T-cell (primary cell): Measurements from ENCODE around the gene PLEKHN1. TPM values are rescaled to one million over a fixed set of nuclear protein-coding genes. Genes with fewer than 3 reads are reported as not detected.

Source experiments
- ATAC-seq, 4 experiments: fragments of 200-7000 bp in 3 of 4; fragments of 150-1000 bp in 1 of 4; cut with Tn5 transposase; replicated peaks in 1 of 4; 1 replicate in 3 of 4; 2 replicates in 1 of 4; pipeline ENCODE4 v1.10.0; 2021; ENCODE audit warnings: moderate library complexity in 3 of 4, mild to moderate bottlenecking in 2 of 4, moderate number of reproducible peaks in 1 of 4
- CTCF ChIA-PET, 2 donors: fragments of 300-600 bp; sonication (Branson Sonifier 250); formaldehyde crosslinking; loops; one replicate each; lab custom pipeline; 2022; ENCODE audit warnings: antibody characterized with exemption in 2 of 2; lab: Charles Lee
- POLR2A ChIA-PET, 2 donors: fragments of 300-600 bp; sonication (Branson Sonifier 250); formaldehyde crosslinking; loops; one replicate each; lab custom pipeline; 2022; ENCODE audit warnings: antibody characterized with exemption in 2 of 2; lab: Charles Lee
- DNase-seq, 35 experiments: peaks; one replicate each; pipeline versions ENCODE4 v3.0.0 to v3.0.0-alpha.2; 2013 to 2023
- H3K27ac ChIP-seq: one replicate; pipeline ENCODE4 v1.5.1; 2013; ENCODE audit warnings: low read length
- H3K27me3 ChIP-seq, 2 experiments: replicated peaks in 1 of 2; 1 replicate in 1 of 2; 2 replicates in 1 of 2; pipeline versions ENCODE4 v1.6.1 to v1.7.0; 2013; ENCODE audit warnings: low read length in 1 of 2, mixed read lengths in 1 of 2; ENCODE audit not compliant: control insufficient read depth in 2 of 2, insufficient read depth in 2 of 2; ENCODE audit errors: extremely low read depth in 1 of 2
- H3K36me3 ChIP-seq, 2 donors: 1 replicate in 1 of 2; 2 replicates in 1 of 2; pipeline versions ENCODE4 v1.6.1 to v1.7.0; 2013; ENCODE audit warnings: low read length in 1 of 2; ENCODE audit not compliant: control insufficient read depth in 2 of 2, insufficient read depth in 1 of 2; ENCODE audit errors: extremely low read depth in 1 of 2
- H3K4me1 ChIP-seq, 2 experiments: 1 replicate in 1 of 2; 2 replicates in 1 of 2; pipeline versions ENCODE4 v1.6.1 to v1.7.0; 2013; ENCODE audit warnings: low read length in 2 of 2, mixed read lengths in 1 of 2; ENCODE audit not compliant: insufficient read depth in 2 of 2, control insufficient read depth in 1 of 2; ENCODE audit errors: extremely low read depth in 1 of 2
- H3K4me3 ChIP-seq, 2 donors: 1 replicate in 1 of 2; 2 replicates in 1 of 2; pipeline versions ENCODE4 v1.5.1 to v1.7.0; 2013; ENCODE audit warnings: mild to moderate bottlenecking in 2 of 2, low read length in 1 of 2, moderate library complexity in 1 of 2; ENCODE audit not compliant: control insufficient read depth in 1 of 2; ENCODE audit errors: extremely low read depth in 1 of 2
- H3K9me3 ChIP-seq: 2 replicates; pipeline ENCODE4 v1.7.0; 2013
- H3K27ac Mint-ChIP-seq, 2 donors: one replicate each; pipeline ENCODE4 v1.8.0; 2020 to 2021; ENCODE audit warnings: mild to moderate bottlenecking in 2 of 2, mixed read lengths in 2 of 2
- H3K27me3 Mint-ChIP-seq, 2 donors: one replicate each; pipeline ENCODE4 v1.8.0; 2021 to 2022; ENCODE audit warnings: mixed read lengths in 2 of 2
- H3K36me3 Mint-ChIP-seq: one replicate; pipeline ENCODE4 v1.8.0; 2021; ENCODE audit warnings: mixed read lengths
- H3K4me1 Mint-ChIP-seq, 3 donors: one replicate each; pipeline ENCODE4 v1.8.0; 2020 to 2022; ENCODE audit warnings: mixed read lengths in 3 of 3, mild to moderate bottlenecking in 1 of 3
- H3K4me3 Mint-ChIP-seq, 3 donors: one replicate each; pipeline ENCODE4 v1.8.0; 2020 to 2022; ENCODE audit warnings: mild to moderate bottlenecking in 3 of 3, mixed read lengths in 3 of 3, moderate library complexity in 3 of 3
- H3K9me3 Mint-ChIP-seq, 3 donors: one replicate each; pipeline ENCODE4 v1.8.0; 2020 to 2022; ENCODE audit warnings: mixed read lengths in 3 of 3
- WGBS: methylation state at CpG from one replicate; pipeline ENCODE4 v1.1.5; 2013; ENCODE audit warnings: missing lambda C conversion rate; ENCODE audit not compliant: insufficient coverage; 5-methylcytosine and 5-hydroxymethylcytosine counted together
- total RNA-seq, 35 experiments: library from RNA in 6 of 35; stranded (reverse) in 6 of 35; fragments of 120-200 nt in 1 of 35; gene quantifications; one replicate each; pipeline versions ENCODE4 v1.2.1 to v1.2.4 and lab custom pipeline; 2013 to 2026

The PLEKHN1 gene
- total RNA-seq, 5 donors from 2014 or later (not counting 1 experiment from before 2014, with no cell fraction given): 0.30 to 9.9 (median 7.3) TPM

DNA sequence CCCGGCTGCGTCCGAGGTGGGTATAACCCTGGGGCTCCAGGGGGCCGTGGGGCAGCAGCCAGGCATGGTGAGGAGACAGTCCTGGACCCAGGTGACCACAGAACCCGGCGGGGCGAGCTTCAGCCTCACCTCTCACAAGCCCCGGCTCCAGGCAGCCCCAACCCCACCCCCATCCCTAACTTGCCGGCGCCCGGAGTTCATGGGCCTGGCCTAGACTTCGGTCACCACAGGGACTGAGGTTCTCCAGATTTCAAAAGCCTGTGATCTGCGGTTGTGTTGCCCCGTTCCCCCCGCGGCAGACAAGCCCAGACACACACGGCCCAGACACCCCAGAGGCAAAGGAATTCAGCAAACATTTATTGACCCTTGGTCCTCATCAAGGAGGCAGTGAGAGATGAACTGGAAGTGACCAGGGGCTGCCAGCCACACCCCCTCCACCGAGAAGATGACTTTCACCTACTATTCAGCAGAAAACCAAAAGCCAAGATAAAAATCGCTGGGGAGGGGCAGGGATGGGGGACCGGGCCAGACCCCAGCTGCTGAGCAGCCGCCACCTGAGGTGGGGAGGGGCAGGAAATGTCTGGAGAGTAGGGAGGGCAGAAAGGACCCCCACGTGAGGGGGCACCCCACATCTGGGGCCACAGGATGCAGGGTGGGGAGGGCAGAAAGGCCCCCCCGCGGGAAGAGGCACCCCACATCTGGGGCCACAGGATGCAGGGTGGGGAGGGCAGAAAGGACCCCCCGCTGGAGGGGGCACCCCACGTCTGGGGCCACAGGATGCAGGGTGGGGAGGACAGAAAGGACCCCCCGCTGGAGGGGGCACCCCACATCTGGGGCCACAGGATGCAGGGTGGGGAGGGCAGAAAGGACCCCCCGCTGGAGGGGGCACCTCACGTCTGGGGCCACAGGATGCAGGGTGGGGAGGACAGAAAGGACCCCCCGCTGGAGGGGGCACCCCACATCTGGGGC, 29.7 kb downstream of the PLEKHN1 start:
- Mint-ChIP-seq H3K36me3 (no peaks in the 10 kb centered on the region), H3K9me3 (peaks cover 0 to 7% (median 0%) of the 10 kb centered on the region in 3 donors), H3K27ac (peak overlapping the region in 1 of 2 donors; percentile 52), H3K4me3 (peak overlapping the region in 1 of 3 donors; percentile 40), H3K4me1 (peaks cover 6 to 21% (median 12%) of the 10 kb centered on the region in 3 donors), H3K27me3 (peaks cover 0 to 41% of the 10 kb centered on the region in 2 donors)
- 17% methylated on average over 12 of the region's 30 CpGs for WGBS
- no peak for DNase-seq
- Histone ChIP-seq H3K4me3 (no peak overlapping the region), H3K9me3 (no peaks in the 10 kb centered on the region), H3K27ac (no peak overlapping the region), H3K27me3 (peaks cover 0 to 83% of the 10 kb centered on the region in 2 experiments), H3K4me1 (peaks cover 6 to 42% of the 10 kb centered on the region in 2 experiments), H3K36me3 (no peaks in the 10 kb centered on the region)
- CTCF ChIA-PET: no interaction called here
- POLR2A ChIA-PET: no interaction called here
- no peak for ATAC-seq

- no peak overlapping the region for H3K27ac ChIP-seq
- H3K36me3 ChIP-seq: no peaks in the 10 kb centered on the region
- H3K4me3 ChIP-seq: no peak overlapping the region
- 48% methylated on average over 16 of the region's 24 CpGs for WGBS
- POLR2A ChIA-PET: no interaction called here
- Mint-ChIP-seq H3K27ac (no peak overlapping the region), H3K27me3 (peaks cover 0 to 32% of the 10 kb centered on the region in 2 donors), H3K4me1 (peaks cover 7 to 16% (median 12%) of the 10 kb centered on the region in 3 donors), H3K36me3 (no peaks in the 10 kb centered on the region), H3K4me3 (peak overlapping the region in 1 of 3 donors; percentile 30), H3K9me3 (peaks cover 0 to 4% (median 0%) of the 10 kb centered on the region in 3 donors)
- H3K9me3 ChIP-seq: no peaks in the 10 kb centered on the region
- ATAC-seq (no peak), DNase-seq (peak in 1 of 35 experiments; percentile 4)
- peaks cover 0 to 83% of the 10 kb centered on the region in 2 experiments for H3K27me3 ChIP-seq
- CTCF ChIA-PET: interaction anchor here in 1 of 2 donors (0.6 kb wide), 1 partner anchor 66 kb away, joined by 6 read pairs; no protein-coding TSS in a partner anchor
- peaks cover 9 to 54% of the 10 kb centered on the region in 2 experiments for H3K4me1 ChIP-seq
Measured at GRCh38 chr1:996851-997712, 30.8 kb downstream of the PLEKHN1 start.

- Mint-ChIP-seq H3K4me3 (peak overlapping the region in 1 of 3 donors; percentile 30), H3K27me3 (peaks cover 0 to 28% of the 10 kb centered on the region in 2 donors), H3K4me1 (peaks cover 7 to 16% (median 13%) of the 10 kb centered on the region in 3 donors), H3K36me3 (no peaks in the 10 kb centered on the region), H3K9me3 (peaks cover 0 to under 1% (median 0%) of the 10 kb centered on the region in 3 donors), H3K27ac (no peak overlapping the region)
- Histone ChIP-seq H3K27me3 (peaks cover 0 to 86% of the 10 kb centered on the region in 2 experiments), H3K9me3 (no peaks in the 10 kb centered on the region), H3K4me3 (no peak overlapping the region), H3K36me3 (no peaks in the 10 kb centered on the region), H3K4me1 (peaks cover 9 to 55% of the 10 kb centered on the region in 2 experiments), H3K27ac (no peak overlapping the region)
- CTCF ChIA-PET: interaction anchor here in 1 of 2 donors (0.6 kb wide), 1 partner anchor 65 kb away, joined by 6 read pairs; no protein-coding TSS in a partner anchor
- 78% methylated on average over 1 of the region's 3 CpGs for WGBS
- POLR2A ChIA-PET: no interaction called here
- no peak for DNase-seq
- no peak for ATAC-seq
Measured at GRCh38 chr1:997713-997992, 31.4 kb downstream of the PLEKHN1 start.

DNA sequence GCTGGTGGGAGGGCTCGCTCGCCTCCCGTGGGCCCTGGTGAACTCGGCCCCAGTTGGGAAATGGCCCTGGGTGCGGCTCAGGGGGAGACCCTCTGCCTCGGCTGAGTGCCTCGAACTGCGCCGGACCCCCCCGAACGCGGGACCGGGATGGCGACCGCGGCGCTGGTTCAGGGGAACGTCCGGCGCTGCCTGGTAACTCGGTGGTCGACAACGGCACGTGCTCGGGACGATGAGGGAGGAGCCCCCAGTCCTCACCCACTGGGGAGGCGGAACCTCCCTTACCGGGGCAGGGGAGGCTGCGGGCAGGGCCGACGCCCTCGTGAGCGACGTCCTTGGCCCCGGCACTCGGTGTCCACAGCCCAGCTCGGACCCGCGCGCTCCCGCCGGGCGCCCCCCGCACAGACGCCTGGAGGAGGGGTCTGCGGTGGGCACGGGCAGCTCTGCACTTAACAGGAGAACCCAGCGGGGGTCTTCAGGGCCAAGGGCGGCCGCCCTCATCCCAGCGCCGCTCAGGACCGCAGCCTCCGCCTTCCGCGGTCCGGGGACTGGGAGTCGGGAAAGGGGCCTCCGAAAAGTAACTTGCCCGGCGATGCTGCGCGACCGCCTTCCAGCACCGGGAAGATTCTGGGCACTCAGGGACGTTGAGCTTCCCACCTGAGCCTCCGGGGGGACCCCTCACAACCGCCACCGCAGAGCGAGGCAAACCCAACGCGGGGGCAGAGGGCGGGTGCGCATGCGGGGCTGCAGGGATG, 31.9 kb downstream of the PLEKHN1 start:
- Mint-ChIP-seq H3K4me3 (peak overlapping the region in 2 of 3 donors; percentile 21 to 46), H3K9me3 (no peaks in the 10 kb centered on the region), H3K36me3 (no peaks in the 10 kb centered on the region), H3K27me3 (peaks cover 0 to 31% of the 10 kb centered on the region in 2 donors), H3K27ac (no peak overlapping the region), H3K4me1 (peaks cover 7 to 16% (median 13%) of the 10 kb centered on the region in 3 donors)
- 32% methylated on average over 67 of the region's 75 CpGs for WGBS
- no peak overlapping the region for H3K27ac ChIP-seq
- DNase-seq (peak in 1 of 35 experiments; percentile 11), ATAC-seq (no peak)
- H3K4me3 ChIP-seq: peak overlapping the region in 1 of 2 donors; percentile 5
- H3K27me3 ChIP-seq: peaks cover 1 to 86% of the 10 kb centered on the region in 2 experiments
- CTCF ChIA-PET: no interaction called here
- POLR2A ChIA-PET: no interaction called here
- H3K9me3 ChIP-seq: no peaks in the 10 kb centered on the region
- H3K36me3 ChIP-seq: no peaks in the 10 kb centered on the region
- peaks cover 9 to 55% of the 10 kb centered on the region in 2 experiments for H3K4me1 ChIP-seq

- Mint-ChIP-seq H3K9me3 (no peaks in the 10 kb centered on the region), H3K4me1 (peaks cover 7 to 16% (median 13%) of the 10 kb centered on the region in 3 donors), H3K4me3 (peak overlapping the region in 1 of 3 donors; percentile 46), H3K27me3 (peaks cover 0 to 35% of the 10 kb centered on the region in 2 donors), H3K27ac (no peak overlapping the region), H3K36me3 (no peaks in the 10 kb centered on the region)
- DNase-seq (peak in 2 of 35 experiments; percentile 43 to 49), ATAC-seq (no peak)
- H3K36me3 ChIP-seq: no peaks in the 10 kb centered on the region
- ChIA-PET CTCF (no interaction called here), POLR2A (no interaction called here)
- peaks cover 9 to 55% of the 10 kb centered on the region in 2 experiments for H3K4me1 ChIP-seq
- H3K4me3 ChIP-seq: peak overlapping the region in 1 of 2 donors; percentile 44
- peaks cover 2 to 86% of the 10 kb centered on the region in 2 experiments for H3K27me3 ChIP-seq
- no peak overlapping the region for H3K27ac ChIP-seq
- 0% methylated on average over 13 of the region's 27 CpGs for WGBS
- no peaks in the 10 kb centered on the region for H3K9me3 ChIP-seq
Measured at GRCh38 chr1:998745-998994, 32.4 kb downstream of the PLEKHN1 start.
